NCI-H524 (cell line): ENCODE data around the gene PIGK.

ENCODE experiments used
- DNase-seq, 2 experiments: peaks; one replicate each; lab custom pipeline; 2025; lab: John Stamatoyannopoulos, UW

PIGK gene

GRCh38 chr1:77096496-77097255, 122.6 kb downstream of the PIGK start:
- DNase-seq, result no peak

- peak in 1 of 2 experiments; percentile 67 for DNase-seq
These were observed 124.0 kb downstream of the PIGK start for GRCh38 chr1:77095236-77095635.

GRCh38 chr1:77089756-77090155, 129.5 kb downstream of the PIGK start:
- no peak for DNase-seq

GRCh38 chr1:77085109-77085508, 134.1 kb downstream of the PIGK start:
- peak in 1 of 2 experiments; percentile 11 for DNase-seq

GRCh38 chr1:77084457-77084856, 134.8 kb downstream of the PIGK start:
- DNase-seq, result no peak

GRCh38 chr1:77081834-77082233, 137.4 kb downstream of the PIGK start:
- DNase-seq, result no peak

GRCh38 chr1:77076759-77077158, 142.5 kb downstream of the PIGK start:
- DNase-seq, result no peak

- DNase-seq, result no peak
These were observed 151.2 kb downstream of the PIGK start for GRCh38 chr1:77068013-77068412.

- DNase-seq, result no peak
These were observed 153.4 kb downstream of the PIGK start for GRCh38 chr1:77065693-77066342.

GRCh38 chr1:77064246-77064645, 155.0 kb downstream of the PIGK start:
- no peak for DNase-seq

GRCh38 chr1:77063118-77063517, 156.1 kb downstream of the PIGK start:
- DNase-seq, result no peak

- DNase-seq, result no peak
These were observed 158.1 kb downstream of the PIGK start for GRCh38 chr1:77061162-77061561.

- no peak for DNase-seq
These were observed 159.2 kb downstream of the PIGK start for GRCh38 chr1:77060000-77060399.

- DNase-seq, result no peak
These were observed 161.1 kb downstream of the PIGK start for GRCh38 chr1:77057994-77058585.

- DNase-seq, result no peak
These were observed 162.7 kb downstream of the PIGK start for GRCh38 chr1:77056525-77056924.

- DNase-seq, result no peak
These were observed 167.8 kb downstream of the PIGK start for GRCh38 chr1:77051425-77051824.

GRCh38 chr1:77048615-77049005, 170.6 kb downstream of the PIGK start:
- no peak for DNase-seq

GRCh38 chr1:77047978-77048614, 171.1 kb downstream of the PIGK start:
- no peak for DNase-seq

GRCh38 chr1:77047575-77047974, 171.7 kb downstream of the PIGK start:
- DNase-seq, result no peak

- no peak for DNase-seq
These were observed 174.9 kb downstream of the PIGK start for GRCh38 chr1:77044133-77044849.

- DNase-seq, result no peak
These were observed 178.4 kb downstream of the PIGK start for GRCh38 chr1:77040826-77041225.

GRCh38 chr1:77039739-77040138, 179.5 kb downstream of the PIGK start:
- no peak for DNase-seq
